Heart right ventricle (tissue), 16 donors: ENCODE results near the gene ZMIZ1. TPM values are rescaled to one million over a fixed set of nuclear protein-coding genes. Genes with fewer than 3 reads are reported as not detected.

Experiments
- ATAC-seq, 8 donors: fragments of 200-7000 bp; cut with Tn5 transposase; one replicate each; pipeline ENCODE4 v1.9.1; 2020; ENCODE audit warnings: mild to moderate bottlenecking in 8 of 8, moderate library complexity in 8 of 8, moderate number of reproducible peaks in 1 of 8
- DNase-seq, 2 donors: peaks; one replicate each; pipeline ENCODE4 v3.0.0-alpha.2; 2020
- H3K27ac ChIP-seq, 10 donors: fragments of 200-600 bp; sonication (generic) in 2 of 10; one replicate each; pipeline versions ENCODE4 v1.5.0 to v1.8.0; 2020 to 2022; ENCODE audit warnings: mild to moderate bottlenecking in 3 of 10
- H3K27me3 ChIP-seq, 7 donors: fragments of 200-600 bp; one replicate each; pipeline ENCODE4 v1.8.0; 2021 to 2022; ENCODE audit warnings: mild to moderate bottlenecking in 2 of 7
- H3K36me3 ChIP-seq, 9 donors: fragments of 200-600 bp; sonication (generic) in 1 of 9; one replicate each; pipeline versions ENCODE4 v1.5.0 to v1.8.0; 2020 to 2022; ENCODE audit warnings: mild to moderate bottlenecking in 2 of 9
- H3K4me1 ChIP-seq, 9 donors: fragments of 200-600 bp; sonication (generic) in 1 of 9; one replicate each; pipeline versions ENCODE4 v1.5.0 to v1.8.0; 2020 to 2022; ENCODE audit warnings: mild to moderate bottlenecking in 4 of 9
- H3K4me3 ChIP-seq, 10 donors: fragments of 200-600 bp; sonication (generic) in 2 of 10; one replicate each; pipeline versions ENCODE4 v1.5.0 to v1.8.0; 2020 to 2022; ENCODE audit warnings: mild to moderate bottlenecking in 7 of 10, moderate library complexity in 2 of 10
- H3K9me3 ChIP-seq, 11 donors: fragments of 200-600 bp in 10 of 11; sonication (generic) in 2 of 11; one replicate each; pipeline versions ENCODE4 v1.5.0 to v1.8.0; 2013 to 2022; ENCODE audit warnings: mild to moderate bottlenecking in 2 of 11, control low read depth in 1 of 11, moderate library complexity in 1 of 11
- WGBS, 2 donors: extraction: QIAGEN DNeasy Blood & Tissue Kit; methylation state at CpG; one replicate each; pipeline ENCODE4 v1.1.7; 2013; ENCODE audit warnings: inconsistent platforms in 1 of 2; 5-methylcytosine and 5-hydroxymethylcytosine counted together
- intact Hi-C, 10 donors: fragments of 100-400 bp; cut with DNase I; formaldehyde crosslinking; loops; one replicate each; pipeline versions ENCODE4 v1.11.1 to v1.14.2; 2022
- polyA plus RNA-seq, 2 donors: library from polyadenylated mRNA; stranded (reverse); fragments of 200-250 nt; gene quantifications; one replicate each; pipeline ENCODE4 v1.2.3, GENCODE V29; 2013
- total RNA-seq, 10 donors: library from RNA; stranded (reverse); fragmentation: NEBNext Ultra II Directional in 3 of 10; extraction: Animal tissue kit (Norgen Biotek cat#: 25700) in 3 of 10; gene quantifications; one replicate each; pipeline versions ENCODE4 v1.2.1 to v1.2.4, GENCODE V29; 2021 to 2023
- TF ChIP-seq, protein P1 (sequence below), 9 donors: fragments of 200-600 bp; sonication (generic) in 2 of 9; IDR thresholded peaks; one replicate each; pipeline versions ENCODE4 v1.5.0 to v1.8.0; 2021 to 2022; ENCODE audit warnings: antibody characterized with exemption in 9 of 9, mild to moderate bottlenecking in 5 of 9, moderate library complexity in 1 of 9
- donor health status: Arrhythmogenic right ventricular cardiomyopathy.
- donor health status: ischemic (EF 13 %, LVEDD 7.1; RV severe dilation, severe dysfunction).
- donor health status: healthy with polysubstance abuse.
- donor health status: DM: no; HTN: yes; CAD: no.
- donor health status: DM: no; HTN: no; CAD: no.
- donor health status: ischemic (EF 25% LVEDD 6.9; RV normal size, moderate dysfunction).
- donor health status: ischemic (EF 25% LVEDD 5.7; RV mildly dilated, moderate dysfunction).
- donor health status: healthy.
- donor health status: DM: yes; HTN: yes; CAD: no.
- donor health status: Ischemic cardiomyopathy.
- donor health status: ischemic (EF 35%, LVEDD 5.7; RV mildly dilated, moderate dysfunction).
- donor health status: nonischemic (EF 11% LVEDD 7.7; RV severe dilation, severe dysfunction).
- donor health status: DM: yes; HTN: yes; CAD: no.
- donor health status: PGD.
- donor health status: ischemic (EF 29% LVEDD 5.4; RV normal size, mild dysfunction).
- donor health status: nonischemic (EF 23%, LVEDD 6.1; RV moderate dilation, normal function).

The ZMIZ1 gene
- total and polyA plus RNA-seq, 12 donors = 24.2 to 61.5 (median 49.8) TPM

- DNase-seq = peak; percentile 47 to 57
- ATAC-seq = peak in 3 of 8 donors; percentile 3 to 10 (median 6)
- TF ChIP-seq, protein P1, sequence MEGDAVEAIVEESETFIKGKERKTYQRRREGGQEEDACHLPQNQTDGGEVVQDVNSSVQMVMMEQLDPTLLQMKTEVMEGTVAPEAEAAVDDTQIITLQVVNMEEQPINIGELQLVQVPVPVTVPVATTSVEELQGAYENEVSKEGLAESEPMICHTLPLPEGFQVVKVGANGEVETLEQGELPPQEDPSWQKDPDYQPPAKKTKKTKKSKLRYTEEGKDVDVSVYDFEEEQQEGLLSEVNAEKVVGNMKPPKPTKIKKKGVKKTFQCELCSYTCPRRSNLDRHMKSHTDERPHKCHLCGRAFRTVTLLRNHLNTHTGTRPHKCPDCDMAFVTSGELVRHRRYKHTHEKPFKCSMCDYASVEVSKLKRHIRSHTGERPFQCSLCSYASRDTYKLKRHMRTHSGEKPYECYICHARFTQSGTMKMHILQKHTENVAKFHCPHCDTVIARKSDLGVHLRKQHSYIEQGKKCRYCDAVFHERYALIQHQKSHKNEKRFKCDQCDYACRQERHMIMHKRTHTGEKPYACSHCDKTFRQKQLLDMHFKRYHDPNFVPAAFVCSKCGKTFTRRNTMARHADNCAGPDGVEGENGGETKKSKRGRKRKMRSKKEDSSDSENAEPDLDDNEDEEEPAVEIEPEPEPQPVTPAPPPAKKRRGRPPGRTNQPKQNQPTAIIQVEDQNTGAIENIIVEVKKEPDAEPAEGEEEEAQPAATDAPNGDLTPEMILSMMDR (IDR thresholded peaks at IDR 0.05) = peak in 8 of 9 donors; percentile 8 to 58 (median 34)
- Histone ChIP-seq H3K4me3 (no peak overlapping the region), H3K27me3 (no peaks in the 10 kb centered on the region), H3K36me3 (peaks cover 0 to 5% (median 0%) of the 10 kb centered on the region in 9 donors), H3K4me1 (peaks cover 88 to 100% (median 100%) of the 10 kb centered on the region in 9 donors), H3K27ac (peak overlapping the region; percentile 85 to 98 (median 93)), H3K9me3 (no peaks in the 10 kb centered on the region)
- 41 to 58% methylated on average over 14 of the region's 14 CpGs for WGBS, 2 donors
- intact Hi-C loops = loop anchor here in 4 of 10 donors (5.0 to 10.0 kb wide), 3 partner anchors 37 to 181 kb away; no protein-coding TSS in a partner anchor
These were observed 86.7 kb downstream of the ZMIZ1 start for GRCh38 chr10:79155301-79156081.

DNA sequence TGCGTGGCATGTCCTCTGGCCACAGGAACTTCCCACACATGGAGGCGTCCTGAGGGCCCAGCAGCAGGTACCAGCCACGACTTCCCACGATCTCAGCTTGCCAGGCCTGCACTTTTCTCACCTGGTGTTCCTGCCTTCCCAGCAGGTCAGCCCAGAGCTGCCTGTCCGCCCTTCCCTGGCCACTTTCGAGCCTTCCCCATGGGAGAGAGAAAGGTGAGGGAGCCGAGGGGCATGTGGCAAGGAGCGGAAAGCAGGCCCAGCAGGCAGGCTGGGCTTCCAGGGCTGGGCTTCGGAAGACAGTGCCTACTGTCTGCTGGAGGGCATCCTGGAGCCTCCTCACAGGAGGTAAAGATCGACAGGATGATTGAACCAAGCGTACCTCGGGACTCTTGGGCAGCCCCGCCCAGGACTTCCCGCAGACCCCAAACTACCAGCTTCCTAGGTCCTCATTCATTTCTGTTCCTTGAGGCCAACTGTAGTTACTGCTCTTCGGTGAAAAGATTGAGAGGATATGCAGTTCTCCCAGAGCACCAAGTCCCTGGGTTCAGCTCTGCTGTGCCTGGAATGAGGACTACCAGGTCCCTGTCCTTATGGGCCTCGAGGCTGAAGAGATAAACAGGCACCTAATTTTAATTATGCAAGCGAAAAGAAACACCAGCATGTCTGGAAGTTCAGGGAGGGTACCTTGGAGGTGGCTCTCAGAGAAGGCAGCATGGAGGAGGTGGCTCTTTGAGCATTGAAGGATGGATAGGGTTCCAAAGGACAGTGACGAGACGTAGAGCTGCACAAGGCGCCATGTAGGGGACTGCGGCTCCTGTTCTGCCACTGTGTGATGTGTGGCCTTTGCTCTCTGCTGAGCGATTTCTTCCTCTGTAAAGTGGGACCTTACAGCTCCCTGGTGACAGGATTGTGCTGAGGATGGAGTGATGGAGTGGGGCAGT lies 87.8 kb downstream of the ZMIZ1 start:
- Histone ChIP-seq H3K9me3 (no peaks in the 10 kb centered on the region), H3K27ac (peak overlapping the region; percentile 37 to 98 (median 93)), H3K4me3 (no peak overlapping the region), H3K36me3 (peaks cover 0 to 7% (median 0%) of the 10 kb centered on the region in 9 donors), H3K4me1 (peaks cover 87 to 100% (median 99%) of the 10 kb centered on the region in 9 donors), H3K27me3 (no peaks in the 10 kb centered on the region)
- WGBS, 2 donors = 79 to 81% methylated on average over 21 to 22 of the region's 22 CpGs
- TF ChIP-seq, protein P1 (IDR thresholded peaks at IDR 0.05) = no peak
- DNase-seq (no peak), ATAC-seq (no peak)
- intact Hi-C loops = loop anchor here in 4 of 10 donors (5.0 to 10.0 kb wide), 3 partner anchors 36 to 182 kb away; no protein-coding TSS in a partner anchor

DNA sequence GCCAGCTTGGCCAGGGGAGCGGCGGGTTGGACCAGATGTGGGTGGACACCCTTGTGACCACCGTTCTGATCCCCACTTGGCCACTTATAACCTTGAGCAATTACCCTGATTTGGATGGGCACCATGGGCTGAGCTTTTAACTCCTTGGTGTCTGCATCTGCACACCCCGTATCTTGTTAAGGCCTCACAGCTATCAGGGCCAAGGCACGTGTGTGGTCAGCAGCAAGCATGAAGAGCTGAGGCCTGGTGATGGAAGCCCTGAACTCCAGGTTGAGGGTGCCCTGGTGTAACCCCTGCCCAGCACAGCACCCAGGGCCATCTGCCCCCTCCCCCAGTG lies 89.2 kb downstream of the ZMIZ1 start:
- H3K4me1 ChIP-seq = peaks cover 77 to 100% (median 98%) of the 10 kb centered on the region in 9 donors
- TF ChIP-seq, protein P1 (IDR thresholded peaks at IDR 0.05) = no peak
- H3K36me3 ChIP-seq = peaks cover 0 to 16% (median 0%) of the 10 kb centered on the region in 9 donors
- WGBS, 2 donors = 31 to 46% methylated on average over 5 of the region's 5 CpGs
- ATAC-seq = peak in 3 of 8 donors; percentile 1 to 2 (median 1)
- intact Hi-C loops = loop anchor here in 4 of 10 donors (5.0 to 10.0 kb wide), 3 partner anchors 34 to 183 kb away; no protein-coding TSS in a partner anchor
- peak overlapping the region; percentile 80 to 98 (median 92) for H3K27ac ChIP-seq
- no peak for DNase-seq
- H3K27me3 ChIP-seq = no peaks in the 10 kb centered on the region
- no peak overlapping the region for H3K4me3 ChIP-seq
- no peaks in the 10 kb centered on the region for H3K9me3 ChIP-seq
